Hematopoietic multipotent progenitor cell treated with erythropoietin and hydrocortisone succinate and interleukin-3 and kit ligand, for 4 days (in vitro differentiated cells): ENCODE measurements around the gene LRWD1.

Source experiments
- DNase-seq: peaks from one replicate; pipeline ENCODE4 v3.0.0-alpha.2; 2015

The LRWD1 gene

DNA sequence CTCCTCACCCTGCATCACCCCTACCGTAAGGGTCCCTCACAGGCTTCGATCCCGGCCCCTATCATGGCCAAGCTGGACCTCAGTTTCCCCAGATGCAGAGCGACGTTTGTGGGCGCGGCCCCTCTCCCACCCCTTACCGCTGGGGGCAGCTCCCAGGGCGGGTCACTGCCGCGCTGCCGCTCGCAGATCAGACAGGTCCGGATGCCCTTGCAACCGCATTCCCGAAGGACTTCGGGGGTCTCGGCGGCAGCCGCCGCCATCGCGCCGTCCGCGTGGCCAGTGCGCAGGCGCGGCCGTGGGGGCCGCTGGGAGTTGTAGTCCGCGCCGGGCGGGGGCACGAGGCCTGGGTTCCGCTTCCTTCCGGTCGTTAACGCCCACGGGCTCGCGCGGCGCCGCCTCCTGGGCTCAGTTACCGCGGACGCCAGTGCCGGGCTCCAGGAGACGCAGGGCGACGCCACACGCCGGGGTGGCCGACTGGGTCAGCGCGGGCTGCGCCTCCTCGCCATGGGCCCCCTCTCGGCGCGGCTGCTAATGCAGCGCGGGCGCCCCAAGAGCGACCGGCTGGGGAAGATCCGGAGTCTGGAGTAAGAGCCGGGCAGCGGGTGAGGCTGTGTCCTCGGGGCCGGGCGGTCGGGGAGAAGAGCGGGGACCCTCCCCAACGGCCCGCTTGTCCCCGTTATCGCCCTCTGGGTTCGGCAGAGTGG lies at the start of gene LRWD1, which contains the start of gene ALKBH4:
TSS of gene LRWD1 (plus strand) at position 408 of the 704 bp plus-strand sequence. CDS start at position 505, 97 bp downstream.
TSS of gene ALKBH4 (minus strand) at position 287 of the 704 bp plus-strand sequence. CDS start at position 260, 27 bp downstream.
- peak; percentile 98 for DNase-seq

DNA sequence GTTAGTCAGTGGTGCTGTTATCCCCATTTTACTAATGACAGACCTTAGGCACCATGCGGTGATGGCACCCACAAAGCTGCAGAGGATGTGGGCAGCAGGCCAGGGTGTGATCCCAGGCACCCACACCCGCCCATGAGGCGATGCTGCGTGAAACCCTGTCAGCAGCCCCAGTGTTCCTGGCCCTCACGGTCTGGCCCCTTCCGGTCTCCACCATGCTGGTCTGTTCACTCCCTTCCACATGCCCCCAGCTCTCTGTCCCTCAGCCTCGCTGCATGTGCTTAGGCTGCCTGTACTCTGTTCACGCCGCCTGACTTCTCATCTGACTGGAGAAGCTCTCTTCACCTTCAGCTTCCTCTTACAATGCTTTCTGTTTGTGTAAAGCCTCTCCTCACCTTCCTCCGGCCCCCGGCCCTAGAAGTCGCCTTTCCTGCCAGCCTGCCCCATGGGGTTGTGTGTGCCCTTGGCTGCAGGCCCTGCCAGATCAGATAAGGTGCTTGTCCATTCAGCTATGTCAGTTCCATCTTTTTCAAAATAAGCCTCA lies 49.0 kb upstream of the LRWD1 start:
- peak; percentile 64 for DNase-seq

DNA sequence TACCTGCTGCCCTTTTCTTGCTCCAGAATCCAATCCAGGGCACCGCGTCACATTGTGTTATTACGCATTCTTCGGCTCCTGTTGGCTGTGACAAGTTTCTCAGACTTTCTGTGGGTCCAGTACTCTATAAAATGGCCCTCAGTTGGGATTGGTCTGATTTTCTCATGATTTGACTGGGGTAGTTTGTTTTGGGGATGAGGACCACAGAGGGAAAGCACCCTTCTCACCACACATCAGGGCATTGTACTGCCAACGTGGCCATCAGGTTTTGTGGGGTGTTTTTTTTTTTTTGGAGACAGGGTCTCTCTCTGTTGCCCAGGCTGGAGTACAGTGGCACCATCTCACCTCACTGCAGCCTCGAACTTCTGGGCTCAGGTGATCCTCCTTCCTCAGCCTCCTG lies 48.4 kb upstream of the LRWD1 start:
- no peak for DNase-seq

DNA sequence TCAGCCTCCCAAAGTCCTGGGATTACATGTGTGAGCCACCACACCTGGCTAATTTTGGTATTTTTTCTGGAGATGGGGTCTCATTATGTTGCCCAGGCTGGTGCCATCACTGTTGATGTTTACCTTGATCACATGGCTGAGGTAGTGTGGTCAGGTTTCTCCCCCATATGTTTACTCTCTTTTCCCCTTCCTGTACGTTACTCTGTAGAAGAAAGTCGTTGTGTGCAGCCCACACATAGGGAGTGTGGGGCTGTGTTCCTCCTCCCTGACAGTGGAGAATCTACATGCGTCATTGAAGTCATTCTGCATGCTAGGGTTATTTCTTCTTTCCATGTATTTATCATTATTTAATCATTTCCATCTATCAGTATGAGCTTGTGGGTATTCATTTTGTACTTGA lies 47.7 kb upstream of the LRWD1 start:
- no peak for DNase-seq

DNA sequence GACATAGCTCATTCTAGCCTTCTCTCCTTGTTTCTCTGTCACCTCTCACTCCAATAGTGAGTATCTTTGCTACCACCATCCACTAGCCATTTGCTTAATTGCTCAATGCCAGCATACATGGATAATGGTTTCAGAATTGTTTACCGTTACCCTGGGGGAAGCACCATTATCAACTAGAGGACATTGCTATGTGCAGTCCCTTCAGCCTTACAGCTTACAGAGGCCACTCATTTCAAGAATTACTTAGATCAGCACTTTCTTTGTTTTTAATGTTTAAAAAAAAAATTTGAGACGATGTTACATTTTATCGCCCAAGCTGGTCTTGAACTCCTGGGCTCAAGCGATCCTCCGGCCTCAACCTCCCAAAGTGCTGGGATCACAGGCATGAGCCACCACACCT lies 46.2 kb upstream of the LRWD1 start:
- DNase-seq, result no peak

DNA sequence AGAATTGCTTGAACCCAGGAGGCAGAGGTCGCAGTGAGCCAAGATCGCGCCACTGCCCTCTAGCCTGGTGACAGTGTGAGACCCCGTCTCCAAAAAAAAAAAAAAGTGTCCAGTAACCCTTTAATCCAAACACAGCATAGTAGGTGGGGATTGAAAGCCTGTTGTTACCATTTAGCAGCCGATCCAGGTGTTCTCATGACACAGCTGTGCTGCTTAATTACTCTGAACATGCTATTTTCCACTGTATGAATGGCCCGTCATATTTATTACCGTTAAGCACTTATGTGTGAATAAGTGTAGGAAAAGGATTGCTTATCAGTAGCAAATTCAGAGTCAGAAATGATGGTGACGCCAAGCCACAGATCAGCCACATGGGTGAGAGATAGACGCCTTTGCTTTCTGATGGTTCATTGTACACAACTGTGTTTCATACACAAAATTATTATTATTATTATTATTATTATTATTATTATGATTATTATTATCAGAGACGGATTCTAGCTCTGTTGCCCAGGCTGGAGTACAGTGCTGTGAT lies 43.0 kb upstream of the LRWD1 start:
- peak; percentile 83 for DNase-seq

DNA sequence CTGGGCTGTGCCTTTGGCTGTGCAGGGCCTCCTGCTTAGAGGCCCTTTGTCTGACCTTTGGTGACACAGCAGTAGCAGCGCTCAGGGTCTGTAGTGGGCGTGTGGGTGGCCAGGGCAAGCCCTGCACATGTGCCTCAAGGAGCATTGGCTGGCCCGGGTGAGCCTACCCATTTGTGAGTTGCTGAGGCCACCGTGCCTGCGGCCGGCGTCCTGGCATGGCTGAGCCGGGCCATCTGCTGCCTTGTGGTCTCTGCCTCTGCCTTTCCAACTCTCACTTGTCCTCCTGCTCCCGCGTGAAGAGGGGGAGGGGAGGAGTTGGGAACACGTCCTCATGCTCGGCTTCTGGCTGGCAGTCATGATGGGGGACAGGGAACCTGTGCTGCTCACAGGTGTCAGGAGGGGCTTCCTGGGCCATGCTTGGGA lies 40.6 kb upstream of the LRWD1 start:
- no peak for DNase-seq

DNA sequence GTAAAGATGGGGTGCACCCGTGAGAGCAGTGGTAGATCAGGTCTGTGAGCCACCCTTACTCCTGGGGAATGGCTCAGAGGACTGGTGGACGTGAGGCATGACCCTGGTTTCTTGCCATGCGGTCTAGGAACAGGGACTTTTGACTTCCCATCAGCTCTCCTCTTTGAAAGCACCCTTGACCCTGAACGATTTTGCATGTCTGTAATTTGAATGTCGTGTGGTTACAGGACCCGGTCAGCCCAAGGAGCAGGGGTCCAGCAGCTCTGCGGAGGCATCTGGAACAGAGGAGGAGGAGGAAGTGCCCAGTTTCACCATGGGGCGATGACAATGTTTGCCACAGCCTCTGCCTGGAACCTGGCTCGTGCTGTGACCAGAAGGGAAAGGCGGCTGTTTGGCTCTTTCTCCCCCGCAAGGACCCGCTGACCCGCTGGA lies 40.0 kb upstream of the LRWD1 start:
- no peak for DNase-seq

DNA sequence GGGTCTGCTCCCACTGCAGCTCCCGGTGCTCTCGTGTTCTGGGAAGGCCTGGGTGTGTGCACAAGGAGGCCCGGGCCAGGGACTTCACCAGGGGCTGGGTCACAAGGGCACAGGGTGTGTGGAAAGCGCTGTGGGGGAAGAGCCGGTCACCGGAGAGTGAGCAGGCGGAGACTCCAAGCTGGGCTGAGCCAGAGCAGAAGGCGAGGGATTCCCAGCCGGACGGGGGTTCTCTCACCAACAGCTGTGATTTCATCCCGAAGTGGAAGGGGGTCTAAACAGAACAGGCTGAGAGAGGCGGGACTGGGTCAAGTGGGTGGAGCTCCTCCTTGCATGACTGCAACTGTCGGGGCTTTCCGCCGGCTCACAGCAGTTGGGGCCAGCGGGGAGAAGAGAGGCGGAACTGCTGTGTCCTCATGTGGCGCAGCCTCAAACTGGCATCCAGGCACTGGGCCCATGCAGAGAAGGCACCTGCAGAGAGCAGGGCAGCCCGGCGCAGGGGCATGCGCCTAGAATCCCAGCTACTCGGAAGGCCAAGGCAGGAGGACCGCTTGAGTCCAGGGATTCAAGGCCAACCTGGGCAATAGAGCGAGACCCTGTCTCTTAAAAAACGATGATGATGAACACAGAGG lies 39.0 kb upstream of the LRWD1 start:
- DNase-seq, result peak; percentile 89

DNA sequence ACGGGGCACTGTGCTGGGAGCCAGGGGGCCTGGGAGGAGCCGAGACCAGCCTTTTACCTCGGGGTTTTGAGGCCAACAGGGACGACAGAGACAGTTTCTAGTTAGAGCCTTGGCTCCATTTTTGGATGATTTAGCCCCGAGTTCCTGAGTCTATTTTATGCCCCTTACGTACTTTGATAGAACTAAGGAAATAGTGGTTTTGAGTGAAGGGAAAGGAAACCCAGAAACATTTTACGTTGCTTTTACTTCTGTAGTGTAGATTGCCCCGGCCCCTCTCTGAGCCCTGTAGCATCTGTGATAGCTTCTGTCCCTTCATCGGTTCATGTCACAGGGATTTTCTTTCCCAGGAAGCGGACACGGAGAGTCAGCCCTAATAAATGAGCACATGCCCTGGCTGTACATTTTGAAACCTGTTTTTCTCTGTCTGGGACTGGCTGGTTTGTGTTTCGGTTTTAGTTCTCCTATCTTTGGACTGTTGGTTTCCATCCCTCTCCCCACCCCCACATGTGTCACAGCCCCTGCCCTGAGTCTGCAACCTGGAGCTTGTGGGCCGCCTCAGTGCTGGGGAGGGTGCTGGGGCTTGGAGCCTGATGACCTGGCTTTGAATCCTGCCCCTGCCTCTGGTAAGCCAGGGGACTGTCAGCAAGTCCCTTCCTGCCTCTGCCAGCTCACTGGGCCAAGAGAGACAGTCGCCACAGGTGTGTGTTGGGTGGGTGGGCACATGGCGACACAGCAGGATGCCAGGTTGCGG lies 38.3 kb upstream of the LRWD1 start:
- DNase-seq, result peak; percentile 84

DNA sequence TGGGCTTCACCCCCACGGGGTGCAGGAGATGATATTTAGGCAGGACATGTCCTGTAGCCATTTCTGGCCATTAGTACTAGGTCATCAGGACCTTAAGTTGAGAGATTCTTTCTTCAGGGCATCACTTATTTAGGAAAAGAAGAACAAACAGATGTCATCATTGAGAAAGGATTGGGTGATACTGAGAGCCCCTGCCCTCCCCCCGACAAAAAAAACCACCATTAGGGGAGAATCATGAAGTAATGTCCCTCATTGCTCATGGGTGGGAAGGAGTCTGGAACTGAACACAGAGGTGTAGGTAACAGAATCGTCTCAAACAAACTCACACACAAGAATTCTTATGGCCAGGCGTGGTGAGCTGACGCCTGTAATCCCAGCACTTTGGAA lies 37.8 kb upstream of the LRWD1 start:
- peak; percentile 41 for DNase-seq

DNA sequence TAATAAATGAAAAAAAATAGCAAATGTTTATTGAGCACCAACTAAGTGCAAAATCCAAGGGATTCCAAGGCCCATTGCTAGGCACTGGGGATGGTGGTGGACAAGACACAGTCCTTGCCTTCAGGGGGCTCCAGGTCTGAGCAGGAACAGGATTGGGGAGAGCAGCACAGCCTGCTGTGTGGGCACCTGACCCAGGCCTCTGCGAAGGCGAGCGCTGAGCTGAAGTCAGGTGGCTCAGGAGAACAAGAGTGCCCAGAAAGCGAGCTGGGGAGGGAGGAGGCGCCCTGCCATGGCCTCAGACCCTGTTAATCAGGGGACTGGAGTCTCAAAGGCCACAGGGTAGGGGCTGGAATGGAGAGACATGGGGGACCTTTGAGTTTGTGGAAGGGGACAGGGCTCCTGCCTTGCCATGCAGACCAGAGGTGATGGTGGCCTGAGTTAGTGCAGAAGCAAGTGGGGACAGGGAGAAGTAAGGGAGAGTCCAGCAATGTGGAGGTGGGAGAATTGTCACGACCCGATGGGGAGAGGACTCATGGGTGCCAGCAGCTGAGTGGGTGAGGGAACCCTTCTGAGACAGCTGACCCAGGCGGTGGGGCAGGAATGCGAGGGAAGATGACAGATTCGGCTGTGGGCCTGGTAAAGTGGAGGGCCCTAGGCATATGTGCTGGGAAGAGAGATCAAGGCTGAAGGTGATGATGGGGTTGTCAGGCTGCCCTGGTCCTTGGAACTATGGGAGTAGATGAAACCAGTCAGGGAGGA lies 35.5 kb upstream of the LRWD1 start:
- no peak for DNase-seq

DNA sequence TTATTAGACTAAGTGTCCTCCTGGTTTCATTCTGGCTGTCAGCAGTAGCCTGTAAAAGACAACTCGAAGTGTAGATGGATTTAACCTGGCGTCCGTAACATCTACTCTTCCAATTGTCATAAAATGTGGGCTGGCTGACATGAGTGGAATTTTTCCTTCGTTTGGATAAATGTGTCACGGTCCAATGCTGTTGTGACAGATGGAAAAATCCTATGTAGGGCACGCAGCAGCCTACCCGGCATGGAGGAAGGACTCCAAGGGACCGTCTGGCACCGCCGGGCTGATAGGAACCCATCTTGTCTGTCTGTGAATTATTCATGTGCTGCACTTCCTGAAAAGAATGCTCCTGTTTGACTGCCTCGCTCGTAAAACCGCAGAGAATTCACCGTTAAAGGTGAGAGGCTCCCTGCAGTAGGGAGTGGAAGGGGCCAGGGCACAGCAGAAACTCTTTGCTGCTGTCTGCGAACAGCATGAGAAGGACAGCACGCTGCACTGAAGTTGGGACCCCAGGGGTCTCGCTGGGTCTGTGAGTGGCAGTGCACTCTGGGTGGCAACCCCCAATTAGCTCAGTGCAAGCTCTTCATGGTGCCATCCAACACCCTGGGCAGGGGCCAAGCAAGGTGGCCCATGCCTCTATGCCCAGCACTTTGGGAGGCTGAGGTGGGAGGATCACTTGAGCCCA lies 33.0 kb upstream of the LRWD1 start:
- DNase-seq, result peak; percentile 67

DNA sequence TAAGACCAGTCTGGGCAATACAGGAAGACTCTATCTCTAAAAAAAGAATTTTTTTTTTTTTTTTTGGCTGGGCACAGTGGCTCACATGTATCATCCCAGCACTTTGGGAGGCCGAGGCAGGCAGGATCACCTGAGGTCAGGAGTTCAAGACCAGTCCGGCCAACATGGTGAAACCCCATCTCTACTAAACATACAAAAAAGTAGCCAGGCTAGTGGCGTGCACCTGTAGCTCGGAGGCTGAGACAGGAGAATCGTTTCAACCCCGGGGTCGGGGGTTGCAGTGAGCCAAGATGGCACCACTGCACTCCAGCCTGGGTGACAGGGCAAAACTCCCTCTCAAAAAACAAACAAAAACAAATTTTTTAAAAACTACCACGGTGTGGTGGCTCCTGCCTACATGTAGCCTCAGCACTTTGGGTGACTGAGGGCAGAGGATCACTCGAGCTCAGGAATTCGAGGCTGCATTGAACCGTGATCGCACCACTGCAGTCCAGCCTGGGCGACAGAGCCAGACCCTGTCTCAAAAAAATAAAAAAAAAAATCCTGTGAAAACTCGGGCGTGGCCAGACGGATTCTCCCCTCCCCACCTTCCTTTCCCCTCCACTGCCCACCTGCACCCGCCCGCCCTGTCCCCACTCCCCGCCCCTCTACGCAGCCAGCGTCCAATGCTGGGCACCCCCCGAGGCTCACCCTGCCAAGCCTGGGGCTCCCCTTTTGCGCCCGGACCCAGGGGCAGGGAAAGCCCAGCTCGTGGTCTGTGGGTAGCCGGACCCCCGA lies 32.2 kb upstream of the LRWD1 start:
- DNase-seq, result no peak

DNA sequence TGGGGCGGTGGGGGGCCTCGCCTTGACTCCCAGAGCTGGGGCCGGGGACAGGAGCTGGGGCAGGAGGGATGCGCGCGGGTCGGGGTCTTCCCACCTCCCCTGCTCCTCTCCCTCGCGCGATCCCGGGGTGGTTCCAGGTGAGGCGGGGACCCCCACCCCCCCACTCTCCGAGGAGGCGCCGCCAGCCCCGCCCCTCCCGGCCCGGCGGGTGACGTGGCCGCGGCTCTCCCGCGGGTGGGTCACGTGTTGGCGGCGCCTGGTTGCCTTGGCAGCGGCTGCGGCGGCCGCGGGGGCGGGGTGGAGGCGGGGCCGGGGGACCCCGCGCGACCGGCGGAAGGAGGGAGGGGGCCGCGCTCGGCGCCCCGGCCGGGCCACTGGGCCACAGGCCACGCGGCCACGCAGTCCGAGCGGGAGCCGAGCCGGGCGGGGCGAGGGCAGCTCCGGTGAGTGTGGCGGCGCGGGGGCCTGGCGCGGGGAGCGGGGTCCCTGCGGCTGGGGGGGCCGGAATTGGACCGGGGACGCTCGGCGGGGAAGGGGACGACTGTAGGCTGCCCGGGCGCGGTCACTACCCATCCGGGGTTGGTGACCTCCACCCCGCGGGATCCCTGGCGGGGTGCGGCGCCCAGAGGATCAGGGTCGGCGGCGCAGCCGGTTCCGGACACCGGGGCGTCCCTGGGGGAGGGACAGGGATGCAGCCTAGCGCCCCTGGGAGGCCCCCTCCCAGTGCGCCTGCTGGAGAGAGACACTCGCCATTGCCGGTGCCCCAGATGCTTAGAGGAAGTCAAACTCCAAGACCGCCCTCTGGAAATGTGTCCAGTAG lies 31.4 kb upstream of the LRWD1 start, which contains the start of gene ORAI2:
TSS of gene ORAI2 (plus strand) at position 357 of the 820 bp plus-strand sequence. CDS start 5,382 bp downstream, outside the sequence.
- DNase-seq, result peak; percentile 90

DNA sequence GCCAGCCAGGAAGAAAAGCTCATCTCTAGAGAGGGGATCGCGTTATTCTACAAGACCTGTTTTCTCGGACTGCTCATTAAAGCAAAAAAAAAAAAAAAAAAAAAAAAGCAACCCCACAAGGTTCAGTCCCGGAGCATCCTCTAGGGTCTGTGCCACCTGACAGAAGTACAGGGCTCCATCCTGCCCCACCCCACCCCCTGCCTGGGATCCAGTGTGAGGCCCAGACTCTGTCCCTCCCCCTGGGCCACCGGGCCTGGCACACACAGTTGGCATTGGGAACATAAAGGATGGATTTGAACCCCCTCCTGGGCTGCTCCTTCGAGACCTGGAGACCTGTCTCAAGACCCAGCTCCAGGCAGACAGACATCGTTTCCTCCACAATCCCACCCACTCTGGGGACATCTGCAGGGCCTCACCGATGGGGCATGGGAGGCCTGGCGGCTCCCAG lies 30.7 kb upstream of the LRWD1 start:
- no peak for DNase-seq

DNA sequence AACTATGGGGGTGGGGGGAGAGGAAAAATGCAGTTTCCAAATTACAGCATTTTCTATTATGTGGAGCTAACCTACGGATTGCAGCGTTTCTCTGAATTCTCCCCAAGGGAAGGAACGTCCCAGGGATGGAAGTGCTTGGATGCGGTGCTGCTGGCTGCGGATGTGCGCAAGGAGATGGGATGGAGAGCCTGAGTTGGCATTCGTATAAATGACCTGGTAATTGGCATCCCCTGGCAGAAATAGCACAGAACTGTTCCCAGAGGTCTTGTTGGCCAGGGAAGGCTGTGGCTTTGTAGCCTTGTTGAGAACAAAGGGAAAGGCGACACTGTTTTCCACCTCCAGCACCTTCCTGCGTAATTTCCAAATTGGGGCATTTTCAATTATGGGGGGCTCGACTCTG lies 28.7 kb upstream of the LRWD1 start:
- no peak for DNase-seq

DNA sequence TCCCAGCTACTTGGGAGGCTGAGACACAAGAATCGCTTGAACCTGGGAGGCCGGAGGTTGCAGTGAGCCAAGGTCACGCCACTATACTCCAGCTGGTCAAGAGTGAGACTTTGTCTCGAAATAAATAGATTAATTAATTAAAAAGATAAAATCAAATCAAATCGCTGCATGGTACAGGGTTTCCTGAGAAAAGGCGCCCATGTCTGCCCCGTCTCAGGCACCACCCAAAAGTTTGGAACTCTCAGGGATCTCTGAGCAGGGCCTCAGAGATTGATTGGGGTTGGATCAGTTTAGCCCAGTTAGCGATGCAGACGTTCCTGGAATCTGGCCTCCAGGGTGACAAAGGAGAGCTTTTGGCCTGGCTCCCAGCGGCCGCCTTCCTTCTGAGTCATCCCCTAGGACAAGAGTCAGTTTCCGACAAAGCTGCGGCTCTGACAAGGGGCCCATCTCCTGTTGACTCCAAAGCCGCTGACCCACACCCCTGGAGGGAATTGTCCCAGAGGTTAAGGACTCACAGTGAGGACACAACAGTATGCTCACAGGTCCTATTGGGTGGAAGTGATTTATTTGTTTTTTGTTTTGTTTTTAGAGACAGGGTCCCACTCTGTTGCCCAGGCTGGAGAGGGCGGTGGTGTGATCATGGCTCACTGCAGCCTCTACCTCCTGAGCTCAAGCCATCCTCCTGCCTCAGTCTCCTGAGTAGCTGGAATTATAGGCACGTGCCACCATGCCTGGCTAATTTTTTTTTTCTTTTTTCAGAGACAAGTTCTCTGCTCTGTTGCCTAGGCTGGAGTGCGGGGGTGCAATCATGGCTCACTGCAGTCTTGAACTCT lies 24.6 kb upstream of the LRWD1 start:
- no peak for DNase-seq
